Stimulated activated CD8-positive, alpha-beta memory T cell treated with anti-CD3 and anti-CD28 coated beads, Interleukin-4, amount 100 ng/mL, for 48 hours (primary cell): ENCODE results near the gene NKX1-1.
A peak's percentile ranks its signal among the peaks of the same experiment; 100 is the strongest.
"Not testable (repeated sequence)": the region's sequence is repeated elsewhere in the genome, so short reads cannot be mapped to it uniquely, and the experiment has no call there.

Experiments
- DNase-seq: peaks from one replicate; pipeline ENCODE4 v3.0.0-alpha.2; 2020

The NKX1-1 gene

GRCh38 chr4:1406394-1406980, at the start of gene NKX1-1:
NKX1-1 (minus strand) TSS chr4:1406442; CDS start chr4:1406442, 0 bp downstream.
- no peak for DNase-seq

DNA sequence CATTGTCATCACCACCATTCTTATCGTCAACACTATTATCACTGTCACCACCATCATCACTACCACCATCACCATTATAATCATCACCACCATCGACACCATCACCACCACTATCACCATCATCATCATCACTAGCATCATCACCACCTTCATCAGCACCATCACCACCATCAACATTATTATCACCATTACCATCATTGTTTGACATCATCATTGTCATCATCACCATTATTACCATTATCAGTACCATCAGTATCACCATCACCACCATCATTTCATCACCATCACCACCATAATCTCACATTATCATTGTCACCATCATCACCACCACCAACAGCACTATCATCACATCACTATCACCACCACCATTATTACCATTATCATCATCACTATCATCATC, 47.5 kb upstream of the NKX1-1 start:
- no peak for DNase-seq

DNA sequence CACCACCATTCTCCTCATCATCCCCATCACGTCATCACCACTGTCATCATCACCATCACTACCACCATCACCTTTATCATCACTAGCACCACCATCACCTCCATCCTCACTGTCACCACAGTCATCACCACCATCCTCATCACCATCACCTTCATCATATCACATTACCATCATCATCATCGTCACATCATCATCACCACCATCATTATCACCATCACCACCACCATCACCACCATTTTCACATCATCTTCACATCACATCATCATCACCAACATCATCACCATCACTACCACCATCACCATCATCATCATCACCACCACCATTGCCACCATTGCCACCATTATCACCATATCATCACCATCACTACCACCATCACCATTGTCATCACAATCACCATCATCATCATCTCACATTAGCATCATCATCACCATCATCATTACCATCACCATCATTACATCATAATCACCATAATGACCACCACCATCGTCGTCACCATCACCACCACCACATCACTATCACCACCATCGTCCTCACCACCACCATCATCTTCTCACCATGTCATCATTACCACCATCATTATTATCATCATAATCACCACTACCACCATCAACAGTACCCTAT, 46.3 kb upstream of the NKX1-1 start:
- DNase-seq, result no peak

DNA sequence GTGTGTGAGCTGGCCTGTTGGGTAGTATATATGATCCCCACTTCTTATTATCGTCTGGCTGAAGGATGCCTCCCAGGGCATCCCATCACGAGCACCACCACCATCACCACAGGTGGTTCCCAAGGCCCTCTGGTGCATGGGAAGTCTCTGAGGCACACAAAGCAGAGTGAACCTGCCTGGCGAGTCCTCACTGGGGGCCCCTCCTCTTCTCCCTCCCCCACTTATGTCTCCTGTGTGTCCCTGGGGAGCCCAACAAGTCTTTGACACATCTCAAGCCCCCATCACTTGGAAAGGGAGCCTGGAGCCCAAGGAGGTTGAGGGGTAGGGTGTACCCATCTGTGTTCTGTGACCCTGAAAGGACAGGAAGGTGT, 45.5 kb upstream of the NKX1-1 start:
- DNase-seq, result peak; percentile 1

DNA sequence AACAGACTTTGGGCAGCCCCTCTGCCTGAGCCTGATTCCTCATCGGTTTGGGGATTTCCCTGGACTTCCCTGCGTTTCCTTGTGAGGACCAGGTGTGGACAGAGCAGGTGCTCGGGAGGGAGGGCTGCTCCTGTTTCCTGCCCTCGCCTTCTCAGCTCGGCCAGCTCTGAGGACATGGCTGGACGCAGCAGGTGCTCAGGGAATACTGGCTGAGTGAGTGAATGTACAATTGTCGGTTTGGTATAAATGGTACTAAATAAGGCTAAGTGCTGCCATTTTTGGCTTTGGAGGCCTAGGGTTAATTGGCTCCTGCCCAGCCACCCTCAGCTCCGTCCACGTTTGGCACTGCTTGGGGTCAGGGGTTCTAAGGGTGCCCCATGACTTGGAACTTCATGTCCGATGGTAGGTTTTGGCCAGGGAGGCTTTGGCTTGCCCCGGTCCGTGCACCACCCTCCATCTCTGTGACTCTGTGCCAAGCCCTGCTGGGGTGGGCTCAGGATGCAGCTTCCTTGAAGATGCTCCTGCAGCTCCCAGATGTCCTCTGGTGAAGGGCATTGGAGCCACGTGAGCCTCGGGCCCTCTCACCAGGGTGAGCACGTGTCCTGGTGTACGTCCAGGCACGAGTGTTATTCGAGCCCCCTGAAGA, 45.0 kb upstream of the NKX1-1 start:
- DNase-seq, result peak; percentile 1

GRCh38 chr4:1449833-1450741, 43.8 kb upstream of the NKX1-1 start:
- peak; percentile 6 for DNase-seq

GRCh38 chr4:1449475-1449832, 43.2 kb upstream of the NKX1-1 start:
- peak; percentile 10 for DNase-seq

DNA sequence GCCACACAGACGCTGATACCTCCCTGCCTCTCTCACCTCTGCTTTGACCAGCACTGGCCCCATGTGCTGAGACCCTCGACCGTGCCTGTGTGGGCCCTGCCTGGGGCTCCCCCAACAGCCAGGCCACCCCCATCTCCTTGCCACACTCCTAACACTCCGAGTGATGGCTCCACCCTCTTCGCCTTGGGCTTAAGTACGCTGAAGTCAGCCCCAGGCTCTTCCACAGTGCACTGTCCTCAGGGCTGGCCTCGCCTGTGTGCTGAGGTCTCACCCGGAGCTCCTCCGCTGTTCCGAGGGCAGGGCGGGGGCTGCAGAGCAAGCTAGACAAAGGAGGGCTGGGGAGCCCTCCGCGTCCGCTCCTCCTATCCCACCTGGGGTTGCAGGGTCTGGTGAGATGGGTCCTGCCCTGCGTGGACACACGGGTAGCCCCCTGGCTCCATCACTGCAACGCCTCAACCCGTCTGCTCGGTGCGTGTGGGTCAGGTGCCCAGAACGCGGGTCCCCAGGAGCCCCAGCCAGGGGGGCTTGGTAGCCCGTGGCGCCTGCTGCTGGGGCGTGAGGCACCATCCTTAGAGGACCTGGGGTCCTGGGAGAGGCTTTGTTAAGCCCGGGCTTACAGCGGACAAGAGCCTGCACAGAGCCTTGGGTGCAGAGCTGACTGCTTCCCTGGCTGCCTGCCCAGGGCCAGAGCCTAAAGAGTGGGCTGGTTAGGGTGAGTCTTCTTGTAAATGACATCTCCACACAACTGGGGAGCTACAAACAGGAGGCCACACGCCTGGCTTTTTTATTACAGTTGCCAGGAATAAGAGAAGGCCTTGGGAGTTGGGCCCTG, 42.6 kb upstream of the NKX1-1 start:
- peak; percentile 10 for DNase-seq

DNA sequence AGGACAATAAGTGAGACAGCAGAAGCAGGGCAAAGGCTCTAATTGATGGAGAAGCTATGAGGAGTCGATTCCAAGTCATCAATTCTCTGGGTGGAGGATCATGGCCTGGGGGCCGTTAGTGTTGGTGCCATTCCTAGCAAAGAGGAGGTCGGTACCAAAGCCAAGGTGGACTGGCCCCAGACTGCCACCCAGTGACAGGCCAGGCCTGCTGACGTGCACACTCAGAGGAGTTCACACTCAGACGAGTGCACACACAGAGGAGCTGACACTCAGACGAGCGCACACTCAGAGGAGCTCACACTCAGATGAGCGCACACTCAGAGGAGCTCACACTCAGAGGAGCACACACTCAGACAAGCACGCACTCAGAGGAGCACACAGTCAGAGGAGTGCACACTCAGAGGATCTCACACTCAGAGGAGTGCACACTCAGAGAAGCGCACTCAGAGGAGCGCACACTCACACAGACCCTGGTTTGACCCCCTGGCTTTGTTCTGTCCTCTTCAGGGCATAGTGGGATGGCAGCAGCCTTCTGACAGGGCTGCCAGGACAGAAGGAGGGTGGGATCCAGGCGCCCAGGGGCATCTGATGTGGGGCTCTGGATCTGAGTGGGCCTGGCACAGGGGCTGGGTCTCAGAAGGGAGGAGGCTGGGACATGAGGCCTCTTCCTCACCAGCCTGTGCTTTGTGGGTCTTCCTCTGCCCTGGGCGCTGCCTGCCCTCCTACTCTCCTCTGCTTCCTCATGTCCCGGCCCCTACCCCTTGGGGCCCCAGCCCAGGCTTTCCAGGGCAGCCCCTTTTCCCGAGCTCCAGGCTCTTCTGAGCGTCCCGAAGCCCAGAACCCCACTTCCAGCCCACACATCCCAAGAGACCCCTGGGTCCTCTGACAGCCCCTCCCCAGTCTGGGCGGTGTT, 41.7 kb upstream of the NKX1-1 start:
- DNase-seq, result no peak

DNA sequence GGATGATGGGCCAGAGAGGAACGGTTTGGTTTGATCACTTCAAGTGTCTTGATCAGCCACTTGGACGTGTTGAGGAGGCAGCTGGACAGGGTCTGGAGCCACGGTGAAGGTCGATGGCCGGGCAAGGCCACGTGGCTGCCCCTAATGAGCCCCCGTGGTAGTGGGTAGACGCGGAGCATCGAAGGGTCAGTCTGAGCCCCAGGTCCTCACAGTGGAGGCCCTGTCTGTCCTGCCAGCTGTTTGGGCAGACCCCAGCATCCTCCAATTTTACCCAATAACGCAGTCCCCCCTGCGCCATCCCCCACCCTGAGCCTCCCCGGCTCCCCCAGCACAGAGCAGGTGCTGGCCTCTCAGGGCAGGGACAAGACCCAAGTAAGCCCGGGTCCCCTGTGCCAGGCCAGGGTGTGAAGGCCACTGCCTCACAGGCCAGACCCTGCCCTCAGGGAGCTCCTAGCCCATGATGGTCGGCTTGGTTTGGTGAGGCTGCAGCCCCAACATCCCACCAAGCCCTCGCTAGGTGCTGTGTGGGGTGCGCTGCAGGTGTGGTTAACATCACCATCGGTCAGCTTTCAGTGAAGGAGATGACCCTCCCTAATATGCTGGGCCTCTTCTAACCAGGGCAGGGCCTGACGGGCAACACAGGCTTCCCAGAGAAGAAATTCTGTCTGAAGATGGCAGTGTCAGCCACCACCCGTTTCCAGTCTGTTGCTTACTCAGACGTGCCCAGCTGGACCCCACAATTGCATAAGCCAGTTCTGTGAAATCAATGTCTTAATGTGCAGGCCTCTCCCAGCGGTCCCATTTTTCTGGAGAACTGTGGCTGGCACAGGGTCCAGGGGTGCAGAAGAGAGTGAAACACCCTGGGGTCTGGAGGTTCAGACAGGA, 40.5 kb upstream of the NKX1-1 start:
- no peak for DNase-seq

DNA sequence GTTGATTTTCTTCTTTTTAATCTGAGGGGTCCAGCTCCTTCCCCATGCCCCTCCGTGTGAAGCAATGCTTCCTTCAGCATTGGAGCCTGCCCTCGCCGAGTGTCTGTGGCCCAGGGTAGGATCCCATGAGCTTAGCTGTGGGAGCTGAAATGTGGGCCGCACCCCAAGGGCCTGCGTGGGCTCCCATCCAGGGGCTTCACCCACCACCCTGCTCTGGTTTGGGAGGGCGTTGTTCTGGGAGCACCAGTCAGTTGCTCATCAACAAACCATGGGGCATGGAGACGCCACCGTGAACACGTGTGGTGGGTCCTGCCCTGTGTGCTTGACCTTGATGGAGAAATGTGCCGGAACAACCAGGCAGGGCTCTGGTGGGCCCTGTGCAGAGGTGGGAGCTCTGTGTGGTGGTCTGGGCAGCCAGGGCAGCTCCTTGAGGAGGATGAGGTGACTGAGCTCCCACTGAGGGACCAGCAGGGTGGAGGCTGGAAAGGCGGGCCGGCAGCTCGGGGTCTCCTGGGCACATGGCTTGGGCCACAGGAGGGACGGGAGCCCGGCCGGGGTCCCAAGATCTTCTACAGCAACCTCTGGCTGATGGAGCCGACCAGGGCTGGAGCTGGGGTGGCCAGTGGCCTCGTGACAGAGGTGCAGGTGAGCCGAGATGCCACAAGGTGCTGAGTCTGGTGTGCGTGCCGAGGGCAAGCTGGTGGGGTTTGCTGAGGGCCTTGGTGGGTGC, 39.6 kb upstream of the NKX1-1 start:
- DNase-seq, result no peak

GRCh38 chr4:1443688-1444172, 37.5 kb upstream of the NKX1-1 start:
- not testable (repeated sequence) for DNase-seq

DNA sequence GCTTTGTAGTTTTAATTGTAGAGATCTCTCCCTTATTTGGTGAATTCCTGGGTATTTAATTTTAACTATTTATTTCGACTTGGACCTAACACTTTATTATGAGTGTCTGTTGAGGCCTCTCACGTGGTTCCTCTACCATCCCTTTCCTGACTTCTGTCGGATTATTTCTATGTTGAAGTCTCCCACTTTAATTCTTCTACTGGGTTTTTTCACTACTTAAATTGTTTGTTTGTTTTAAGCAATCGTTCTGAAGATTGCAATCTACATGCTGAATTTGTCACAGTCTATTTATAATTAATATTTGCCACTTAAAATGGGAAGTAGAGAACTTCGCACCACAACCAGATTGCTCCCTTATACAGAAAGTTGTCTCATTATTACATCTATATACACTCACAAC, 20.8 kb upstream of the NKX1-1 start:
- no peak for DNase-seq

- DNase-seq, result no peak
Observed at GRCh38 chr4:1421657-1422056, 15.4 kb upstream of the NKX1-1 start.

DNA sequence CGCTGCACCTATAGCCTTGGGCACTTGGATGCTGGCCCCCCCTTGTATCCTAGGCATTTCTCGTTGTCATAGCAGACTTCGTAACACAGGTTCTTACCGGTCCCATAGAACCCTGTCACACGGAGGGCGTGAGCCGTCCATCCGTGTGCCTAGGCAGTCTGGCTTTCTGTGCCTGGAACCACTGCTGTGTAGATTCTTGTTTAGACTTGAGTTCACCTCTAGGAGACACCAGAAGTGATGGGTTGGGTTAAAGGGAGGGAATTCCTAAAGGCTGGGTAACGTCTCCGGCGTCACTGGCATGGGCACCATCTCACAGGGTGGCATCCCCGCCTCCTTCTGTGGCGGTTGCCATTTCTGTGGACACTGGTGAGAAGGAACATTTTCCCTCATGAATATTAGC, 13.5 kb upstream of the NKX1-1 start:
- DNase-seq, result no peak

DNA sequence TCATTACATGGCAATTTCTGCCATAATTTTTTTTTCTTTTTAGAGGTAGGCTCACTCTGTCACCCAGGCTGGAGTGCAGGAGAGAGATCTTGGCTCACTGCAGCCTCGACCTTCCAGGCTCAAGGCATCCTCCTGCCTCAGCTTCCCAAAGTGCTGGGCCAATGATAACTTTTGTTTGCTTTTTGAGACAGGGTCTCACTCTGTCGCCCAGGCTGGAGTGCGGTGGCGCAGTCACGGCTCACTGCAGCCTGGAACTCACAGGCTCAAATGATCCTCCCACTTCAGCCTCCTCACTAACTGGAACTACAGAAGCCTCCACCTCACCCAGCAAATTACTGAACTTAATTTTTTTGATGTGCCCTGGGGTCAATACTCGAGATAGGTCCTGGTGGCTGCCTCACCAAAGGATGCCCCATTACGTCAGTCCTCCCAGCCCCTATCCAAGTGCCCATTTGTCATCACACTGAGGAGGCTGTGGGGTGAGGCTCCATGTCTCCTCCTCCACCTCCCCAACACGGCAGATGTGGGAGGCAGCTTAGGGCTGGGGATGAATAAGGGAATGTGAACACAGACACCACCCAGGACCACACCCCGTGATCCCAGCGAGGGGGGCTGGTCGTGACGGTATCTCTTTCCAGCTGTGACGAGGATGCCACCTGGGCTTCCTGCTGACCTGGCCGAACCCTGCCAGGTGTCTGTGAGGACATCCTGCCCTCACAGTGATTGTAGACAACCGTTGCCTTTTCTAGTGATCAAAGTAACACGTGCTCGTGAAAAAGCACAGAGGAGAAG, 12.4 kb upstream of the NKX1-1 start:
- DNase-seq, result no peak

DNA sequence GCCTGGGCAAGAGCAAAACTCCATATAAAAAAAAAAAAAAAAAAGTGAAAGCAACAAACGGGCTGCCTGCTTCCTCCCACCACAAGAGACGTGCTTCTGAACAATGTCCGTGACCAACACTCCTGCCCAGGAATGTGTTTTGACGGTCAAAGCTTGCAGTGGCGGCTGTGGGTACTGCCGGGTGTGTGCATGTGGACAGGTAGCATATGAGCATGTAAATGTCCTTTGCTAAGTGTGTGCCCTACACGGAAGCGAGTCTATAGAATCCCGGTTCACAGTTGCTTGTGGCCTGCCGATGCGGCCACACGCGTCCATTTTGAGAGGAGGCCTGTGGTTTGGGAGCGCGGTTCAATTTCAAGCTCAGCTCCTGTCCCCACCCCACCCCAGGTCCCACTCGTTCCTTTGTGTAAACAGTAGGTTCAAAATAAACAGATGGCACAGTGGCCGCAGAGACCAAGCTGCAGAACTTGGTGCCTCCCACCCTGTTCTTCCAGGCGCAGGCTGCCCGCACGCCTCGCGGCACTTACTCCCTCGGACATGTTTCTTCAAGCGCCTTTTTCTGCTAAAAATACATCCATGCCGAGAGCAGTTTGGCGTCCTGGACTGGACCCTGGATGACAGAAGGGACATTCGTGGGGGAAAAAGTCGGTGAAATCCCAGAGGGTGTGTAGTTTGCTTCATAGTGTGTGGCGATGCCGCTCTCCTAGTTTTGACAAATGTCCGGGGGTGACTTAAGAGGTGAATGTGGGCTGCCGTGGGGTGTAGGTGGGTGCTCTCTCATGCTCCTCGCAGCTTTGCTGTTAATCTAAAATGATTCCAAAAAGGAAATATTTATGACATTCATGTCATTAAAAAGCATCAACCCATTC, 11.5 kb upstream of the NKX1-1 start:
- no peak for DNase-seq

DNA sequence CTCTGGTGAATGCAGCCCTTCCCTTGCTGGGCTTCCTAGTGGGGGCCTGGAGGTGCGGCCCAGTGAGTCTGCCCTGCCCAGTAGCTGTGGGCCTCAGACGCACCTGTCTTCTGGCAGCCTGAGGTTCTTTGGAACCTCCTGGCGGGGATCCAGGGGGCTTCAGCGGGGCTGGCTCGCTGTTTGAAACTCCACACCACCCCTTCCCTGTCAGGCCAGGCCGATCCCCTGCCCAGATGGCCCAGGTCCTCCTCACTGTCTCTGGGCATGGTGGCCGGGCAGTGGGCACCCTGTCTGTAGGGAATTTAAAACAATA, 10.7 kb upstream of the NKX1-1 start:
- DNase-seq, result no peak
